ENCODE data around the gene IDUA.
"Not testable (repeated sequence)": the region's sequence is repeated elsewhere in the genome, so short reads cannot be mapped to it uniquely, and the experiment has no call there.

IDUA gene

GRCh38 chr4:986879-987623, at the start of gene IDUA:
TSS of gene IDUA (plus strand) at chr4:987044. CDS start at chr4:987085, 41 bp downstream.
- no peak for DNase-seq (ENCODE audit: low read depth)

GRCh38 chr4:939508-939907, 47.3 kb upstream of the IDUA start:
- not testable (repeated sequence) for DNase-seq (ENCODE audit: low read depth)

GRCh38 chr4:945274-946102, 41.4 kb upstream of the IDUA start:
- DNase-seq (ENCODE audit: low read depth) = no peak

GRCh38 chr4:946103-946450, 40.8 kb upstream of the IDUA start:
- no peak for DNase-seq (ENCODE audit: low read depth)

GRCh38 chr4:946517-947471, 40.0 kb upstream of the IDUA start:
- no peak for DNase-seq (ENCODE audit: low read depth)

GRCh38 chr4:947491-947971, 39.3 kb upstream of the IDUA start:
- DNase-seq (ENCODE audit: low read depth) = no peak

GRCh38 chr4:948101-948935, 38.5 kb upstream of the IDUA start:
- DNase-seq (ENCODE audit: low read depth) = no peak

GRCh38 chr4:948936-949300, 37.9 kb upstream of the IDUA start:
- no peak for DNase-seq (ENCODE audit: low read depth)

GRCh38 chr4:949656-950055, 37.2 kb upstream of the IDUA start:
- no peak for DNase-seq (ENCODE audit: low read depth)

GRCh38 chr4:950136-951020, 36.5 kb upstream of the IDUA start:
- DNase-seq (ENCODE audit: low read depth) = no peak

- DNase-seq (ENCODE audit: low read depth) = no peak
Measured at GRCh38 chr4:951186-951585, 35.7 kb upstream of the IDUA start.

GRCh38 chr4:951594-952468, 35.0 kb upstream of the IDUA start:
- no peak for DNase-seq (ENCODE audit: low read depth)

GRCh38 chr4:952881-953573, 33.8 kb upstream of the IDUA start:
- DNase-seq (ENCODE audit: low read depth) = no peak

GRCh38 chr4:953574-953915, 33.3 kb upstream of the IDUA start:
- DNase-seq (ENCODE audit: low read depth) = no peak

- DNase-seq (ENCODE audit: low read depth) = no peak
Measured at GRCh38 chr4:954211-955020, 32.4 kb upstream of the IDUA start.

GRCh38 chr4:955161-955921, 31.5 kb upstream of the IDUA start:
- no peak for DNase-seq (ENCODE audit: low read depth)

GRCh38 chr4:955931-956381, 30.9 kb upstream of the IDUA start:
- no peak for DNase-seq (ENCODE audit: low read depth)

All from stromal cell of bone marrow (primary cell).